Measurements from ENCODE around the gene RTN4IP1. TPM values are rescaled to one million over a fixed set of nuclear protein-coding genes. Genes with fewer than 3 reads are reported as not detected.
"Not testable (repeated sequence)": the region's sequence is repeated elsewhere in the genome, so short reads cannot be mapped to it uniquely, and the experiment has no call there.

The RTN4IP1 gene
- total RNA-seq, 1 donor from 2014 or later, result 3.5 TPM

DNA sequence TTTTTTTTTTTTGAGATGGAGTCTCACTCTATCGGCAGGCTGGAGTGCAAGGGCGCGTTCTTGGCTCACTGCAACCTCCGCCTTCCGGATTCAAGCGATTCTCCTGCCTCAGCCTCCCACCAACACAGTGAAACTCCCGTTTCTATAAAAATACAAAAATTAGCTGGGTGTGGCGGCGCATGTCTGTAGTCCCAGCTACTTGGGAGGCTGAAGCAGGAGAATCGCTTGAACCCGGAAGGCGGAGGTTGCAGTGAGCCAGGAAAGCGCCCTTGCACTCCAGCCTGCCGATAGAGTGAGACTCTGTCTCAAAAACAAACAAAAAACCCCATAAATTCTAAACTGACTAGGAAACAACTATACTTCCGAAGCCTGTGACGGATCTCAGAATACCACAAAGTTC is 1.5 kb downstream of the RTN4IP1 start:
- not testable (repeated sequence) for ATAC-seq

DNA sequence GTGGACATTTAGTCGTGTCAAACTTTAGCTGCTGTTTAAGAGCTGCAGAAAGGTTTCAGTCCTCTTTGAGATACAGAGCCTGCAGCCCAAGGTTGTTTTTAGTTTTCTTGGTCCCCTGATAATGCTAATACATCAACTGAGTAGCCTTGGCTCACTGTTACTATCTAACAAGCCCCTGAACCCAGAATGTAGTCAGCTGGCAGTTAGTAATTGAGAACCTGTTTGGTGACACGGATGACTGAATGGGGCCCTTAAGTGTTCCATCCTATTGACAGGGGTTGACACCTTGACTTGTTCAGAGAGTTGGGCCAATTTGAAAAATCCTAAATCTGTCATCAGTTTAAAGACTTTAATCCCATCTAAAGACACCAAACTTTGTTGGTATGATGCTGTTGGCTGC is 2.8 kb downstream of the RTN4IP1 start:
- no peak for ATAC-seq

DNA sequence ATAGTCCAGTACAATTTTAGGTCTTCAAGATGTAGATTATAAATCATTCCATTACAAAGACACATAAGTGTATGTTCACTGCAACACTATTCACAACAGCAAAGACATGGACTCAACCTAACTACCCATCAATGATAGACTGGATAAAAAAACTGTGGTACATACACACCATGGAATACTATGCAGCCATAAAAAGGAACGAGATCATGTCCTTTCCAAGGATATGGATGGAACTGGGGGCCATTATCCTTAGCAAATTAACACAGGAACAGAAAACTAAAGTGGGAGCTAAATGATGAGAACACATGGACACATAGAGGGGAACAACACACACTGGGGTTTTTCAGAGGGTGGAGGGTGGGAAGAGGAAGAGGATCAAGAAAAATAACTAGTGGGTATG is 6.3 kb downstream of the RTN4IP1 start:
- no peak for ATAC-seq

DNA sequence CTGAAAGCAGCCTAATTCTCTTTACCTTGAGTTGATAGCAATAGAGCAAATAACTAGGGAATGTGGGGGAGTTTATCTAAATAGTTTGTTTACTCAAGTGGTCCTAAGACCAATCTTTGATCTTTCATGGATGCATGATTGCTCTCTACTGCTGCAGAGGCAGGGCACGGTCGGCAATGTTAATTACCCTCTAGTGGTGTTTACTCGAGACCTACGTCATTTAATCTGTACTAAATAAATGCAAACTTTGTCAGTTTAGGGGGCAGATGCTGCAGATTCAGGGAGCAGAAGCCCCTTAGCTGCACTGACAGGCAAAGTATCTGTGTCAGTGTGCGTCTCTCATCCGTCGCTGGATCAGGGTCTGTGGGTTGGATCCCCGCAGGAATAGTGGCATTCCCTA is 6.9 kb downstream of the RTN4IP1 start:
- ATAC-seq, result no peak

DNA sequence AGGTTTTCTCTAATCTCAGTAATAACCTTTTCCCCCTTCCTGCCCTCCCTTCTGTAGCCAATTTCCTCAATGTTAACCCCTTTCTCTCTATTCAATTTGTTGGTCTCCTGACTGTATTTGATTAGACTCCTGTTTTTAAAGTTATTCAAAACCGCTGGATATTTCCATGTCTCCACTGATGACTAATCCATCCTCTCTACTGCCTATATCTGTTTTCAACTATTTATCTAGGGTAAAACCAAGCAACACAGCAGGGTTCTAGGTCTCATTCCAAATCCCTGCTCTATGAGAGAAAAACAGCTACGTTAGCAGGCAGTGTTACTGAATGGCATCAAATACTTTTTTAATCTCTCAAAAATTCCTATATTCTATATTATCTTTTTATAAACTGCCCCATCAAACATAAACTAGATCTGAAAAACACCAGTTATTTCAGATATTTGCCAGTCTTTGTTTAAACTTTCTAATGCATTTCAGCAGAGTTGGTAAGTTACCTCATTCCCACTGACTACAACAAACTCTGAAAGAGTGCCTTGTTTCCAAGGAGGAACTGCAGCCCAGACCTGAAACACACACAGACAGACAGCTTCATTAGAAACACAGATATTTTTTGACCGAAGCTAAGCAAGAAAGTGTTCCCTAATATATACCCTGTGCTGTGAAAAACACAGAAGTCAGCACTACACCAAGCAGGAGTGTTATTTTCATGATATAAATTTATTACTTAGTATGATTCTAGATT is 8.2 kb downstream of the RTN4IP1 start:
- ATAC-seq, result no peak

DNA sequence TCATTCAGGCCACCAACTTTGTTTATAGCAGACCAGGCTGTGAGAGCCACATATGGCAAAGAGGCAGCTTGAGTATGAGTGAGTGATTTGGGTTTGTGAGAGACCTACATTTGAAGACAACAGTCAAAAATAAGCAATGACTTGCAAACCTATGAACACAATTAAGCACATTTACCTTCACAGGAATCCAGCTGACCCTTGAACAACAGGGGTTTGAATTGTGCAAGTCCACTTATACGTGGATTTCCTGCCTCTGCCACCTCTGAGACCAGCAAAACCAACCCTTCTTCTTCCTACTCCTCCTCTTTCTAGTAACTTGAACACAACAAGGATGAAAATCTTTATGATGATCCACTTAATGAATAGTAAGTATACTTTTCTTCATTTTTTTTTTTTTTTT is 10.1 kb downstream of the RTN4IP1 start:
- ATAC-seq, result no peak

DNA sequence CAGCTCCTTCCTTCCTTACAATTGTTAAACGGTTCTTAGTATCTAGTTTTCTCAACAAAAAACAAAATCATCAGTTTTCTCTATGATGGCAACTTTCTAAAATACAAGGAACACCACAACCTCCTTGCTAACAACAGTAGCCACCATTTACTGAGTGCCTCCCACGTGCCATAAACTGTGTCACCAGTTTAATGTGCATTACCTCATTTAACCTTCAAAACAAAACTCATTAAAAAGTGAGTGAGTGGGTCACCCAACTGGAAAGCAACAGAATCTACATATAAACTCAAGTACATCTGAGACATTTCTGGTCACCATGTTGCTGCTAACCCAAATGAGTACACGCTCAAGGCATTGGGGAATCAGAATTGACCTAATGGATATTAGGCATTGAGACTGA is 11.0 kb downstream of the RTN4IP1 start:
- no peak for ATAC-seq

DNA sequence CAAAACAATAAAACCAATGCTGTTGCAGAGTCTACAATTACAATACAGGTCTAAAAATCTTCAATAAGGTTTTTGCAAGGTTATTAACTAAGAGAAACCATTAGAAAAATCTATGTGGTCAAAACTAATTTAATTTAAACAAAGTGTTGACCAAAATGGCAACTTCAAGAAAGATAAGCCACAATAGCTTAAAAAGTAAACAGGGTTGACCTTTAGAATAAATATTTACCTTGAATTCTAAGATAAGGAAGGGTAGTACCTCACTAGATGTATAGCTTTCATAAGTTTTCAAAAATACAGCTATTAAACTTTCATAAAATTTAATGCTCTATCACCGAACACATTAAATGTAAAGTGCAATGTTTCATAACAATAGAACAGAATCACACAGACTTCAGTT is 11.4 kb downstream of the RTN4IP1 start:
- ATAC-seq, result no peak

DNA sequence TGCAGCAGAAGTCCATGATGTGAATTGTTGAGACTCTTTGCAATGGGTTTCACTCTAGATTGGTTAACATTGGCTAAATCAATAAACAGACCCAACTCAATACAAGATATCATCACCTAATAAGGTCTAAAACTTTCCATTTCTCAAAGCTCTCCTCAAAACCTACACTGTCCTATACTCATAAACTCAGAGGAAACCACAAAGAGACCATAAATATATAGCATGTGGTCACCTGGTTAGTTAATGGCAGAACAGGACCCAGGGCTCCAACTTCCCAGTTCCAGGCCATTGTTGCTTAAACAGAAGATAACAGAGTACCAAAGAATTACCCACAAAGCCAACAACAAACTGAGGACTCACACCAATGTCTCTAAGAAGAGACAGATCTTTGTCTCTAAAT is 12.0 kb downstream of the RTN4IP1 start:
- no peak for ATAC-seq

DNA sequence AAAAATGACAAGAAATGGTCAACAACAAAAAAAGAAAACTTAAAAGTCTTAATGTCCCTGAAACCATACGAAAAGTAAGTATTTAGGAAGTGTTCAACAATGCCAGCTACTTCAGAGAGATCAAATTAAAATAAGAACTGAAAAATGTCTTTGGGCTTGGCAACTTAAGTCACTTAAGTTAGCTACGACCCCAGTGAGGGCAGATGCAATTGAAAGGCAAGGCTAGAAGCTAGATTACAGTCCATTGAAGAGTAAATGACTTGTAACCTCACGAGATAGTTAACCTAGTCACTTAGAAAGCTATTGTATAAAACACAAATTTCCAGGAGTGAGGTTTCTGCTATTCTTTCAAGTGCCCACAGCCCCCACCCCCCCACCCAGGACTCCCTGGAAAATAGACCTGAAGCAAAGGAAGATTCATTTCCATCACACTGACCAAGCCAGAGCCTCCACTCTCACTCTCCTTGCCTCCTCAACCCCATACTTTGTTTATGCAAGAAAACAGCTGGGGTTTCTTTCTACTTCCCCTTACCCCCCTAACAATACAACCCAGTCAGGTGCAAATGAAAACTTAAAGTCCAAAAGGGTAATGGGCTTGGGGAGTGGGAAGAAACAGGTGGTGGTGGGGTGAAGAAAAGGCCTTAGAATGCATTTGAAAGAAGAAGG is 14.6 kb downstream of the RTN4IP1 start:
- ATAC-seq, result no peak

DNA sequence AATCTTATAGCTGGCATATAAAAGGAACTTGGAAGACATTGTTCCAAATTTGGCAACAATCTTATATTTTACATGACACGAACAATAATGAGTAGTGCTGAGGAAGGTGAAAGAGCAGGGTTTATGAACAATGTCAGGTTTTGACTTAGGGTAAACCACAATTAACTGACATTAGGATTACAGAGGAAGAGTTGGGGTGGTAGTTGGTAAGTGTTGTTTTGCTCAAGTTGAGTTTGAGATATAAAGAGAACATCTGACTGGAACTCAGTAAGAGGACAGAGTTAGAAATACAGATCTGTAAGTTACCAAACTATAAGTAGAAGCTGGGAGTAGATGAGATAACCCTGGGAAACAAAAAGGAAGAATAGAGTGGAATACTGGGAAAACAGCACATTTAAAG is 15.1 kb downstream of the RTN4IP1 start:
- ATAC-seq, result no peak

DNA sequence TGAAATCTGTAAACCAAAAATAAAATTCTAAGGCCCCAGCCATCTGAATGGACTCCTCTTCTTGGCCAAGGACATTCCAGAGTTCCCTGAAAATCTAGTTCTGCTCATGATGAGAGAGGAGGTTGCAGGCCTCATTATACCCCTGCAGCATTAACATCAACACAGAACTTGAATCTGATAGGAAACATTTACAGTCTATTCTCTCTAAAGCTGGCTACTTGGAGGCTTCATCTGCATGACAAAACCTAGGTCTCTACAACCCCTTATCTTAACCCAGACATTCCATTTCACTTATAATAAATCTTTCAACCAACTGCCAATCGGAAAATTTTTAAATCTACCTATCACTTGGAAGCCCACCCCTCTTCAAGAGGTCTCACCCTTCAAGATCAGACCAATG is 15.7 kb downstream of the RTN4IP1 start:
- no peak for ATAC-seq

DNA sequence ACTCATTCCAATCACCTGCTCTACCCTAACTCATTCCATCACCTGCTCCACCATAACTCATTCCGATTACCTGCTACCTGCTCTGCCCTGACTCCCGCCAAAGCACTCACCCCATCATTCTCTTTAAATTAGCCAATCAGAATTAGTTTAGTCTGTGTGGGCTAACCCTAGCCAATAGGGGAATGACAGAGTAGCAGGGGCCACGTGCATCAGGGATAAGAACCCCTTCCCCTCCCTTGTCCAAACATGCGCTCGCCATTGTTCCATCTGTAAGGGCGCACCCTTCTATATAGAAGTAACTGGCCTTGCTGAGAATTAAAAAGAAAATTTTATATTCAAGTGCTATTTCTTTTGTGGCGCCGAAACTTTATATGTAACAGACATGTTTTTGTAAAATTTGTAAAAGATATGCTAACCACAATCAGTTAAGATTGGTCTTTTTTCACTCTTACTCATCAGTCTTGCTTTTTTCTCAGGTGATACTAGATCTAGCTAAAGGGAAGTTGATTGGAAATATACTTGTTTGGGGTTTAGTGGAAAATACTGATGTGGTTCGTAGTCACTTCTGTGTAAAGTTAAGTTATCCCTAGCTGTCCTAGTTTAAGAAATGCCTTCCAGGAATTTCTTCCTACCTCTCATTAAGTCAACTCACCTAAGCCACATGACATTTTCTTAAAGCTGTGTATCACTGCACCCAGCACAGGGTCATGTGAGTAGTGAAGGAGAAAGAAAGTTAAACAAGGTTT is 16.5 kb downstream of the RTN4IP1 start:
- no peak for ATAC-seq

DNA sequence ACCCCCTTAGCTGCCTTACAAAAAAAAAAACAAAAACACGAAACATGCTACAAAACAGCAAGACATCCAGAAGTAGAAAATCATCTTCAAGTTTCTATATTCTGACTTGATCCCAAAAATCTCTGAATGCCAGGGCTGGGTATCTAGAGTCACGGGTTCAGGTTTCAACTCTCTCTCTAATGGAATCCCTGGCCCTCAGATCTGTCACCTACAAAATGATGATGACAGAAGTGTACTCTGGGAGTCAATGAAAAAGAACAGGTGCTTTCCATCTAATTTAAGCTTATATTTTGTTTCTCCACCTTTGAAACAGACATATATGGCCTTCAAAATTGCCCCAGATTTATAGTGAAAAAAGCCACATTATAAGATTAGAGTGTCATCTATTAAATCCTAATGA is 18.3 kb downstream of the RTN4IP1 start:
- no peak for ATAC-seq

DNA sequence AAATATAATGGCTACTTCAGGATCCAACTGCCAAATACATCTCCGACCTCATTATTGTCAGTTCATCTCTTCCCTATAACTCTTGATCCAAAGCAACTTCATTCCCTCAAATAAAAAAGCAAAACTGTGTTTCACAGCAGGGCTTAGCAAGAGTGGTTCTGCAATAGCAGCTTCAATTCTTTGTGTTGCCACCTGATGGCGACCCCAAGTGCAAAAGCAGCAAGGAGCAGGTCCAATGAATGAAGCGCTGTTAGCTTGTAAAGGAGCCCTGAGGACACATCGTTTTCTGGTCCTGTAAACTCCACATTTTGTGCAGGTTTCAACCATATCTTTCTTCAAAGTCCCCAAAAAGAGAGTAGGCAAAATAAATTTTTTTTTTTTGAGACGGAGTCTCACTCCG is 19.6 kb downstream of the RTN4IP1 start:
- ATAC-seq, result peak; percentile 57

DNA sequence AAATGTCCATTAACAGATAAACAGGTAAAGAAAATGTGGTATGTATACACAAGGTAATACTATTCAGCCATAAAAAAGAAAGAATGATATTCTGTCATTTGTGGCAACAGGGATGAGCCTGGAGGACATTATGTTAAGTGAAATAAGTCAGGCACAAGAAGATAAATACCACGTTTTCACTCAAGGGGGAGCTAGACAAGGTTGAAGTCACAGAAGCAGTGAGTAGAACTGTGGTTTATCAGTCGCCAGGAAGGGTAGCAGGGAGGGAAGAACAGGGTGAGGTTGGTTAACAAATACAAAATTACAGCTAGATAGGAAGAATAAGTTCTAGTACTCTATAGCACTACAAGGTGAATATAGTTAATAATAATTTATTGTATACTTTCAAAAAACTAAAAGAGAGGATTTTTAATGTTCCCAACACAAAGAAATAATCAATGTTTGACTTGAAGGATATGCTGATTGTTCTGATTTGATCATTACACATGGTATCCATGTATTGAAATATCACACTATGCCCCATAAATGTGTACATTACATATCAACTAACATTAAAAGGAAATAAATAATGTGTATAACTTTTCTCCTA is 21.1 kb downstream of the RTN4IP1 start:
- peak; percentile 82 for ATAC-seq

DNA sequence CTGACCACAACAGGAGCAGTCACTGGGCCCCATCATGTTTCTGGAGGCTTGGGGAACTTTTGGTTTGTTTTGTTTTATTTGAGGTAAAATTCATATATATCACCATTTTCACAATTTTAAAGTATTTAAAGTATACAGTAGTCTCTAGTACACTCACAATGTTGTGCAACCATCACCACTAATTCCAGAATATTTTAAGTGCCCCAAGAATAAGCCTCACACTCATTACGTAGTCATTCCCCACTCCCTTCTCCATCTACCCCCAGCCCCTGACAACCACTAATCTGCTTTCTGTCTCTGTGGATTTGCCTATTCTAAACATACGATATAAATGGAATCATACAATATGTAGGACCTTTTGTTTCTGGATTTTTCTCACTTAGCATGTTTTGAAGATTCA is 29.0 kb downstream of the RTN4IP1 start:
- no peak for ATAC-seq

DNA sequence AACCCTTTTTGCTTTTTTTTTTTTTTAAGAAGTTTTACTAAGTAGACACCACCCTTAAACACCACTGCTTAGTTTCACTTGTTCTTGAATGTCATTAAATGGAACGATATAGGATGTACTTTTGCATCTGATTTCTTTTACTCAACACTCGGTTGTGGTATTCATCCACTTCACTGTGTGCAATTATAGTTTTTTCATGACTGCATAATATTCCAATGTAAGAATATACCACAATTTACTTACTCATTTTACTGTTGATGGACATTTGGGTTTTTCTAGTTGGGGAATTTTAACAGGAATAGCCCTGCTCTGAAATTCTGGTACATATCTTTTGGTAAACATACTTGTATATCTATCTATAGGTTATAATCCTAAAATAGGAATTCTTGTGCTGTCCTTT is 29.9 kb downstream of the RTN4IP1 start:
- ATAC-seq, result no peak

DNA sequence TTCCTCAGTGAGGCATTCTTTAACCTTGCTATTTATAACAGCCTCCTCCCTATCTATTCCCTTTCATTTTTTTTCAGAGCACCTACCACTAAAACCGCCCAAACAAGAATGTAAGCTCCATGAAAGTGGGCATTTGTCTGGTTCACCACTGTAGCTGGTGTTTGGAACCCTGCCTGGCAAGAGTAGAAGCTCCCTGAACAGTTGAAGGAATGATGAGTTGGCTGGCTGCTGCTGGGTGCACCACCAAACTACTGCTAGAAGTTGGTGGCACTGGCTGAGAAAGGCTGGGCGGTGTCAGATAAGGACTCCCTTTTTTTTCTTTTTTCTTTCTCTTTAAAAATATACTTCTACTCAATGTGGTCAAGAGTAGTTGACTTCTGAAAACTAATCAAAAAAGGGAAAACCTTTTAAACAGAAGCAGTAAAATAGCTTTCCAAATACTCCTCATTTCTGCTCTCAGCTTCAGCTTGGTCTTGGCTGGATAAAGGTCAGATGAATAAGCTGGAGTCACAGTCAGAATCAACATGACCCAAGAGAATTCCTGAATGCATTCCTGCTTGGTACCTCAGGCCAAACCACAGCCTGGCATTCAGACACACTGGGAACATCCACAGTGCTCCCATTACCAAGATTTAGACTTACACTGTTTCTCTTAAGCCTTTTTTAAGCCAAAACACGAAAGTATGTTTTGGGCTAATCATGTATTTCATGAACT is 38.0 kb downstream of the RTN4IP1 start:
- ATAC-seq, result no peak

DNA sequence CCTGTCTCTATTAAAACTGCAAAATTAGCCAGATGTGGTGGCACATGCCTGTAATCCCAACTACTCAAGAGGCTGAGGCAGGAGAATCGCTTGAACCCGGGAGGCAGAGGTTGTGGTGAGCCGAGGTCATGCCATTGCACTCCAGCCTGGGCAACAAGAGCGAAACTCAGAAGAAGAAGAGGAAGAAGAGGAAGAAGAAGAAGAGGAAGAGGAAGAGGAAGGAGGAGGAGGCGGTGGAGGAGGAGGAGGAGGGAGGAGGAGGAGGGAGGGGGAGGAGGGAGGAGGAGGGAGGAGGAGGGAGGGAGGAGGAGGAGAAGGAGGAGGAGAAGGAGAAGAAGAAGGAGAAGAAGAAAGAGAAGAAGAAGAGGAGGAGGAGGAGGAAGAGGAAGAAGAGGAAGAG is 40.4 kb downstream of the RTN4IP1 start:
- ATAC-seq, result not testable (repeated sequence)

DNA sequence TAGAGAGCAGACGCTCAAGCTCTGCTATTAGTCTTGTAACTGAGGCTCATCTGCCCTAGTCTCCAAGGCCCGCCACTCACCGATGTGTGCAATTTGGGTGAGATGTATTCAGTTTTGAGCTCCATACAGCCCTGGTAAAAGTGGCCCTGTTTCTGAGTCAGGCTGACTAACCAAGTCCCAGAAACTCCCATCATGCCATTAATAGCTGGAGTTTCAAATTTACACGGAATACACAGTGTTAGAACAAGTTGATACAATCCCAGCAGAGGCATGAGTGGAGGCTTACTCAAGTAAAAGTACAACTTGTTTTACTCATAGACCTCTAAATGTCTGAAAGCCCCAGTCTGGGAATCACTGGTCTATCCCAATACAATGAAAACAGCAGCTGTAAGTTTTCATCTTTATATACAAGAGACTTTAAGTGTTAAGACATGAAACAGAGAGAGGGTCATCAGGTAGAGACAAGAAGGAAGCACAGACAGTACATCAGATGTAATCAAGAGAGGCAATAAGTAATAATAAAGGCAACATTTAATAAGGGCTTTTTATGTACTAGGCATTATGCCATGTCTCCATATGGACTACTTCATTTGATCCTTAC is 42.4 kb downstream of the RTN4IP1 start:
- no peak for ATAC-seq

DNA sequence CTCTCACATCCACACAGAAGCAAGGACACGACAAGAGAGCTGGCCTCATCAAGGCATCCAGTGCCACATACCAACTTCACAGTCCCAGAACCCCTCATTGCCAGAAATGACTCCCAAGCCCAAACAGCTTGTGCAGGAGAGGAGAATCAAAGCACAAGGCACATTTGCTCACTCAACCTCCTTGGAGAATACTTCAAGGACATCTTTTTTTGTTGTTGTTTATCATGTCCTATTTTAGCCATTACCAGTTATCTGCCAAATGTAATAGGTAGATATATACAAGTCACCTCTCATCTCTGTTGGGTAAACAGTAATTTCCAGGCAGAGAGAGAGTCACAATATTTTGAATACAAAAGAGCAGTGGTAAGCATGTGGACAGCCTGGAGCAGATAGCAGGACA is 47.8 kb downstream of the RTN4IP1 start:
- ATAC-seq, result no peak
